Heart right ventricle (tissue), 16 donors: ENCODE results near the gene CD28. TPM values are rescaled to one million over a fixed set of nuclear protein-coding genes. Genes with fewer than 3 reads are reported as not detected.
A peak's percentile ranks its signal among the peaks of the same experiment; 100 is the strongest.

Source experiments
- ATAC-seq, 8 donors: fragments of 200-7000 bp; cut with Tn5 transposase; one replicate each; pipeline ENCODE4 v1.9.1; 2020; ENCODE audit warnings: mild to moderate bottlenecking in 8 of 8, moderate library complexity in 8 of 8, moderate number of reproducible peaks in 1 of 8
- DNase-seq, 2 donors: peaks; one replicate each; pipeline ENCODE4 v3.0.0-alpha.2; 2020
- H3K27ac ChIP-seq, 10 donors: fragments of 200-600 bp; sonication (generic) in 2 of 10; one replicate each; pipeline versions ENCODE4 v1.5.0 to v1.8.0; 2020 to 2022; ENCODE audit warnings: mild to moderate bottlenecking in 3 of 10
- H3K27me3 ChIP-seq, 7 donors: fragments of 200-600 bp; one replicate each; pipeline ENCODE4 v1.8.0; 2021 to 2022; ENCODE audit warnings: mild to moderate bottlenecking in 2 of 7
- H3K36me3 ChIP-seq, 9 donors: fragments of 200-600 bp; sonication (generic) in 1 of 9; one replicate each; pipeline versions ENCODE4 v1.5.0 to v1.8.0; 2020 to 2022; ENCODE audit warnings: mild to moderate bottlenecking in 2 of 9
- H3K4me1 ChIP-seq, 9 donors: fragments of 200-600 bp; sonication (generic) in 1 of 9; one replicate each; pipeline versions ENCODE4 v1.5.0 to v1.8.0; 2020 to 2022; ENCODE audit warnings: mild to moderate bottlenecking in 4 of 9
- H3K4me3 ChIP-seq, 10 donors: fragments of 200-600 bp; sonication (generic) in 2 of 10; one replicate each; pipeline versions ENCODE4 v1.5.0 to v1.8.0; 2020 to 2022; ENCODE audit warnings: mild to moderate bottlenecking in 7 of 10, moderate library complexity in 2 of 10
- H3K9me3 ChIP-seq, 11 donors: fragments of 200-600 bp in 10 of 11; sonication (generic) in 2 of 11; one replicate each; pipeline versions ENCODE4 v1.5.0 to v1.8.0; 2013 to 2022; ENCODE audit warnings: mild to moderate bottlenecking in 2 of 11, control low read depth in 1 of 11, moderate library complexity in 1 of 11
- CTCF ChIP-seq, 9 donors: fragments of 200-600 bp; sonication (generic) in 2 of 9; IDR thresholded peaks; one replicate each; pipeline versions ENCODE4 v1.5.0 to v1.8.0; 2021 to 2022; ENCODE audit warnings: antibody characterized with exemption in 9 of 9, mild to moderate bottlenecking in 5 of 9, moderate library complexity in 1 of 9
- WGBS, 2 donors: extraction: QIAGEN DNeasy Blood & Tissue Kit; methylation state at CpG; one replicate each; pipeline ENCODE4 v1.1.7; 2013; ENCODE audit warnings: inconsistent platforms in 1 of 2; 5-methylcytosine and 5-hydroxymethylcytosine counted together
- intact Hi-C, 10 donors: fragments of 100-400 bp; cut with DNase I; formaldehyde crosslinking; loops; one replicate each; pipeline versions ENCODE4 v1.11.1 to v1.14.2; 2022
- polyA plus RNA-seq, 2 donors: library from polyadenylated mRNA; stranded (reverse); fragments of 200-250 nt; gene quantifications; one replicate each; pipeline ENCODE4 v1.2.3, GENCODE V29; 2013
- total RNA-seq, 10 donors: library from RNA; stranded (reverse); fragmentation: NEBNext Ultra II Directional in 3 of 10; extraction: Animal tissue kit (Norgen Biotek cat#: 25700) in 3 of 10; gene quantifications; one replicate each; pipeline versions ENCODE4 v1.2.1 to v1.2.4, GENCODE V29; 2021 to 2023
- donor health status: Arrhythmogenic right ventricular cardiomyopathy.
- donor health status: ischemic (EF 13 %, LVEDD 7.1; RV severe dilation, severe dysfunction).
- donor health status: healthy with polysubstance abuse.
- donor health status: DM: no; HTN: yes; CAD: no.
- donor health status: DM: no; HTN: no; CAD: no.
- donor health status: ischemic (EF 25% LVEDD 6.9; RV normal size, moderate dysfunction).
- donor health status: ischemic (EF 25% LVEDD 5.7; RV mildly dilated, moderate dysfunction).
- donor health status: healthy.
- donor health status: DM: yes; HTN: yes; CAD: no.
- donor health status: Ischemic cardiomyopathy.
- donor health status: ischemic (EF 35%, LVEDD 5.7; RV mildly dilated, moderate dysfunction).
- donor health status: nonischemic (EF 11% LVEDD 7.7; RV severe dilation, severe dysfunction).
- donor health status: DM: yes; HTN: yes; CAD: no.
- donor health status: PGD.
- donor health status: ischemic (EF 29% LVEDD 5.4; RV normal size, mild dysfunction).
- donor health status: nonischemic (EF 23%, LVEDD 6.1; RV moderate dilation, normal function).

CD28 gene
- total and polyA plus RNA-seq, 12 donors, result 0.10 to 5.3 (median 0.69) TPM

GRCh38 chr2:203709416-203710040, 3.1 kb downstream of the CD28 start:
- ATAC-seq (no peak), DNase-seq (no peak)
- intact Hi-C loops, result no loop called here
- Histone ChIP-seq H3K9me3 (no peaks in the 10 kb centered on the region), H3K4me3 (peak overlapping the region in 1 of 10 donors; percentile 37), H3K27ac (peak overlapping the region in 2 of 10 donors; percentile 13 to 83), H3K27me3 (no peaks in the 10 kb centered on the region), H3K4me1 (peaks cover 0 to 8% (median 3%) of the 10 kb centered on the region in 9 donors), H3K36me3 (no peaks in the 10 kb centered on the region)
- no peak for TF ChIP-seq CTCF (IDR thresholded peaks at IDR 0.05)
- WGBS, 2 donors, result 84 to 86% methylated on average over 3 of the region's 3 CpGs

GRCh38 chr2:203710226-203710625, 3.8 kb downstream of the CD28 start:
- peaks cover 0 to 9% (median 3%) of the 10 kb centered on the region in 9 donors for H3K4me1 ChIP-seq
- no peak for DNase-seq
- H3K27ac ChIP-seq, result peak overlapping the region in 2 of 10 donors; percentile 13 to 83
- no peak for TF ChIP-seq CTCF (IDR thresholded peaks at IDR 0.05)
- no peaks in the 10 kb centered on the region for H3K27me3 ChIP-seq
- no peaks in the 10 kb centered on the region for H3K9me3 ChIP-seq
- peak overlapping the region in 1 of 10 donors; percentile 37 for H3K4me3 ChIP-seq
- WGBS, 2 donors, result 43 to 66% methylated on average over 4 of the region's 4 CpGs
- no peaks in the 10 kb centered on the region for H3K36me3 ChIP-seq
- ATAC-seq, result no peak
- intact Hi-C loops, result no loop called here

- Histone ChIP-seq H3K4me3 (peak overlapping the region in 1 of 10 donors; percentile 37), H3K27ac (peak overlapping the region in 2 of 10 donors; percentile 10 to 33), H3K27me3 (no peaks in the 10 kb centered on the region), H3K4me1 (peaks cover 0 to 9% (median 3%) of the 10 kb centered on the region in 9 donors), H3K36me3 (no peaks in the 10 kb centered on the region), H3K9me3 (no peaks in the 10 kb centered on the region)
- WGBS, 2 donors, result 70 to 85% methylated on average over 2 of the region's 2 CpGs
- no peak for TF ChIP-seq CTCF (IDR thresholded peaks at IDR 0.05)
- DNase-seq (no peak), ATAC-seq (no peak)
- intact Hi-C loops, result no loop called here
Measured at GRCh38 chr2:203710952-203711351, 4.5 kb downstream of the CD28 start.

GRCh38 chr2:203711399-203711798, 5.0 kb downstream of the CD28 start:
- TF ChIP-seq CTCF (IDR thresholded peaks at IDR 0.05), result no peak
- ATAC-seq (no peak), DNase-seq (no peak)
- Histone ChIP-seq H3K36me3 (no peaks in the 10 kb centered on the region), H3K9me3 (no peaks in the 10 kb centered on the region), H3K27me3 (no peaks in the 10 kb centered on the region), H3K4me1 (peaks cover 0 to 9% (median 3%) of the 10 kb centered on the region in 9 donors), H3K27ac (peak overlapping the region in 2 of 10 donors; percentile 10 to 33), H3K4me3 (no peak overlapping the region)
- intact Hi-C loops, result no loop called here
- 92 to 95% methylated on average over 3 of the region's 3 CpGs for WGBS, 2 donors
